Fibroblast of the aortic adventitia (primary cell): ENCODE measurements around the gene SCNN1G. TPM values are rescaled to one million over a fixed set of nuclear protein-coding genes. Genes with fewer than 3 reads are reported as not detected.

Experiments used
- DNase-seq: peaks from one replicate; pipeline ENCODE4 v3.0.0-alpha.2; 2010; ENCODE audit warnings: low read depth
- H3K4me3 ChIP-seq: 2 replicates; pipeline ENCODE4 v1.5.1; 2011; ENCODE audit warnings: low read depth, mild to moderate bottlenecking, control low read depth, low read length, moderate library complexity
- total RNA-seq: library from RNA; depleted of rRNA; stranded (reverse); fragments of >200 nt; gene quantifications from 2 replicates; pipeline ENCODE4 v1.2.3, GENCODE V29; 2012; ENCODE audit warnings: low replicate concordance
- TF ChIP-seq, protein P1 (sequence below): IDR thresholded peaks from 2 replicates; pipeline ENCODE4 v1.5.1; 2011; ENCODE audit warnings: mild to moderate bottlenecking, low read length, control low read depth, inconsistent platforms; ENCODE audit not compliant: insufficient read depth

Gene SCNN1G
- total RNA-seq, 1 donor = not detected

GRCh38 chr16:23209606-23210005, 27.1 kb downstream of the SCNN1G start:
- DNase-seq = no peak
- TF ChIP-seq, protein P1, sequence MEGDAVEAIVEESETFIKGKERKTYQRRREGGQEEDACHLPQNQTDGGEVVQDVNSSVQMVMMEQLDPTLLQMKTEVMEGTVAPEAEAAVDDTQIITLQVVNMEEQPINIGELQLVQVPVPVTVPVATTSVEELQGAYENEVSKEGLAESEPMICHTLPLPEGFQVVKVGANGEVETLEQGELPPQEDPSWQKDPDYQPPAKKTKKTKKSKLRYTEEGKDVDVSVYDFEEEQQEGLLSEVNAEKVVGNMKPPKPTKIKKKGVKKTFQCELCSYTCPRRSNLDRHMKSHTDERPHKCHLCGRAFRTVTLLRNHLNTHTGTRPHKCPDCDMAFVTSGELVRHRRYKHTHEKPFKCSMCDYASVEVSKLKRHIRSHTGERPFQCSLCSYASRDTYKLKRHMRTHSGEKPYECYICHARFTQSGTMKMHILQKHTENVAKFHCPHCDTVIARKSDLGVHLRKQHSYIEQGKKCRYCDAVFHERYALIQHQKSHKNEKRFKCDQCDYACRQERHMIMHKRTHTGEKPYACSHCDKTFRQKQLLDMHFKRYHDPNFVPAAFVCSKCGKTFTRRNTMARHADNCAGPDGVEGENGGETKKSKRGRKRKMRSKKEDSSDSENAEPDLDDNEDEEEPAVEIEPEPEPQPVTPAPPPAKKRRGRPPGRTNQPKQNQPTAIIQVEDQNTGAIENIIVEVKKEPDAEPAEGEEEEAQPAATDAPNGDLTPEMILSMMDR = no peak
- no peak overlapping the region for H3K4me3 ChIP-seq

GRCh38 chr16:23213831-23214230, 31.3 kb downstream of the SCNN1G start:
- TF ChIP-seq, protein P1 = no peak

GRCh38 chr16:23214796-23215195, 32.3 kb downstream of the SCNN1G start:
- DNase-seq = no peak
- H3K4me3 ChIP-seq = no peak overlapping the region
- TF ChIP-seq, protein P1 = no peak

More at GRCh38 chr16:23213831-23214230, 31.3 kb downstream of the SCNN1G start:
- no peak overlapping the region for H3K4me3 ChIP-seq
- no peak for DNase-seq

- no peak for DNase-seq
- TF ChIP-seq, protein P1 = no peak
- H3K4me3 ChIP-seq = no peak overlapping the region
Measured at GRCh38 chr16:23215435-23215834, 32.9 kb downstream of the SCNN1G start.

GRCh38 chr16:23216658-23217246, 34.2 kb downstream of the SCNN1G start:
- no peak for DNase-seq
- TF ChIP-seq, protein P1 = no peak
- H3K4me3 ChIP-seq = no peak overlapping the region

DNA sequence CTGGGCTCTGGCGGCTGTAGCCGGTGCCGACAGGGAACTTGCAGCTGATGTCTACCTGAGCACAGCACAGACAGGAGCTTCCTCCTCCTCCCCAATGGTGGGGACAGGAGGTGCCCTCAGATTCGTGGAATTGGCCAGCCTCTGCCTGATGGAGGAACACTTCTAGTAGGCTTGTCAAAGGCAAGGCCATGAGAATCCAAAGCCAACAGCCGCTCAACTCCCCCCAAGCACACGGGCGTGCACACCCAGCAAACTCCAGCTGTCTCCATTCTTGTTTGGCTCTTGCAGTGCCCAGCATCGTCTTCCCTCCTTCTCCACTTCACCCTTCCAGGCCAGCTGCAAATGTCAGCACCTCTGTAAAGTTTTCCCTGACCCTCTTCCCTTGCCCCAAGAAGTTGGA, 35.1 kb downstream of the SCNN1G start:
- DNase-seq = no peak
- TF ChIP-seq, protein P1 = no peak
- H3K4me3 ChIP-seq = no peak overlapping the region

- TF ChIP-seq, protein P1 = no peak
- H3K4me3 ChIP-seq = no peak overlapping the region
- DNase-seq = no peak
Measured at GRCh38 chr16:23222929-23223328, 40.4 kb downstream of the SCNN1G start.
